GM21619 (cell line): ENCODE results near the gene MDFI.

Experiments
- ATAC-seq: cut with Tn5 transposase; IDR thresholded peaks from one replicate; pipeline ENCODE4 v1.9.1; 2021; ENCODE audit not compliant: unreplicated experiment

MDFI gene

GRCh38 chr6:41648921-41649320 lies 10.7 kb downstream of the MDFI start:
- ATAC-seq: no peak

GRCh38 chr6:41649596-41649995 lies 11.3 kb downstream of the MDFI start:
- no peak for ATAC-seq

- ATAC-seq: no peak
Observed at GRCh38 chr6:41650120-41650519, 11.9 kb downstream of the MDFI start.

DNA sequence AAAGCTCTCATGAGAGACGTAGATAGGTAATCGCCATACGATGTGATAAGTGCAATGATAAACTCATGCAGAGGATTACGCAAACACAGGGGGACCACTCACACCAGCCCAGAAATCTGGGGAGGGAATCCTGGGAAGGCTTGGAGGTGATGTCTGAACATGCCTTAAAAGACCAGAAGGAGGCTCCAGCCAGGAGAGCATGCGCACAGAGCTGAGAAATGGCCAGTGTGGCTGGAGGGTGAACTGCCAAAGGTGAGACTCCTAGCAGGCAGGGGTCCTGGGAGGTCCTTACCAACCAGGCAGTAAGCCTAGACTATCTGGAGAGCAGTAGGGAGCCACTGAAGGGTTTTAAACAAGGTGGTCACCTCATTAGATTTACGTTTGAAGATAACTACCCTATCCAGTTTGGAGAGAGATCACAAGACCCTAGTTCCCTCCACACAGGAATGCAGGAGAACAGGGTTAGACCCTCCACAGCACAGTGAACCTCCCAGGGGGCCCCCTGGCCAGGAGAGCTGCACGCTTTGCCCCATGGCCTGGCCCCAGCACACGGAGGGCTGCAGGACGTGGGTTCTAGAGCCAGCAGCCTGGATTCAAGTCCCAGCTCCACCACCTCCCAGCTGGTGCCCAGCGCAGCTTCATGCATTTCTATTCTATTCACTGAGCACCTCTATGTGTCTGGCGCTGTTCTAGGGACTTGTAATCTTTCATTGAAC lies 13.1 kb downstream of the MDFI start:
- ATAC-seq: no peak

GRCh38 chr6:41651962-41652657 lies 13.8 kb downstream of the MDFI start:
- no peak for ATAC-seq

GRCh38 chr6:41652866-41653652 lies 14.8 kb downstream of the MDFI start:
- no peak for ATAC-seq

DNA sequence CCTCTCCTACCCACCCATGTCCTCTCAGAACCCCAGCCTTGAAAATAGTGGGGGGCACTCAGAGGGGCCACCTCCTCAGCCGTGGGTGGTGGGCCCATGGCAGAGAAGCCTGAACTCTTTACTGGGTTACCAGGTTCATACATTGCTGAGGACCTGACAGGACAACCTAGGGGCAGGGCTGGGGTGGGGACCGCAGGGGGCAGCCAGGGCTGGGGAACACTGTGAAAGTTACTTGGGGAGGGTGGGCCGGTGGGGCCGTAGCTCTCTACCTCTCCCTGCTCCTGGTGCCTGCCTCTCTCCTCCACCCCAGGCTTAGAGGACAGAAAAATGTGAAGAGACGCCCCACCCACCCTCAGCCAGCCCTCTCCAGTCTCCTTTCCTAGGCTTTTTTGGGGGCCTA lies 15.4 kb downstream of the MDFI start:
- ATAC-seq: no peak

DNA sequence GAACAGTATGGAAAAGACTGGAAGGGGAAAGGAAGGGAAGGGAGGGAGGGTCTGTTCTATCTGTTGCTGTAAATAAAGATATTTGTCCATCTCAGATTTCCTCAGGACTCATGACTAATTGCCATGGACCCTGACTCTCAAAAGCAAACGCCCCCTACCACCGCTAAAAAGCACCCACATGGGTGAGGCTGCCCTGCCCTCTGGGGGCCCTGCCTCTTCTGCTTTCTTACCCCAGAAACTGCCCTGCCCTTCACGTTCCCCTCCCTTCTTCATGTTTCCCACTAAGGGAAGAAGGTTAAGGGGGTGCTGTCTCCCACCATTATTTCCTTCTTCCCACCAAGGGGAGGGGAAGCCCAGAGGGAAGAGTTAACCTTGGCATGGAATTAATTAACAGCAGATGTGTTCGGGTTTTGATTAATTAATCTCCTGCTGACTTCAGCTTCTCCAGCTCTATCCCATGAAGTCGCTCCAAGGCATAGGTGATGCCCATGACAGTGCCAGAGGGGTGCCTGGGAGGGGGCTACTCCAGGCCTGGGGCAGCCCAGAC lies 16.0 kb downstream of the MDFI start:
- ATAC-seq: no peak

DNA sequence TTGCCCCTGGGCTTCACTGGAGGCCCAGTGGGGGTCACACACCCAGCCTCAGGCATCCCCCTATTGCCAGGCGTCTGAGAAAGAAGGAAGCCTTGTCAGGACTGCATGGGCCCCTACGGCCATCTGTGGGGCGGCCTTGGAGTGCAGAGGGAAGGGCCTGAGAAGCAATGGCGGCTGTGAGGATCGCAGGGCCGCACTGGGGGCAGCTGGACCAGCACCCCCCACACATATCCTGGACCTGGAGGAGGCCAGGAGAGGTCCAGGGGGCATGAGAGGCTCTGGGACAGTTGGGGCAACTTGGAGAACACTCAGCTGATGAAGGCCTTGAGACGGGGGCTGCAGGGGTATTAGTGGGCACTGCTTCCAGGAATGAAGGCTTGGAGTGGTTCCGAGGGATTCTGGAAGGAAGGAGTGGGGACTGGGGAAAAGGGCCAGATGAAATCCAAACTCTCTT lies 16.5 kb downstream of the MDFI start:
- no peak for ATAC-seq

GRCh38 chr6:41655176-41655575 lies 16.9 kb downstream of the MDFI start:
- ATAC-seq: no peak

DNA sequence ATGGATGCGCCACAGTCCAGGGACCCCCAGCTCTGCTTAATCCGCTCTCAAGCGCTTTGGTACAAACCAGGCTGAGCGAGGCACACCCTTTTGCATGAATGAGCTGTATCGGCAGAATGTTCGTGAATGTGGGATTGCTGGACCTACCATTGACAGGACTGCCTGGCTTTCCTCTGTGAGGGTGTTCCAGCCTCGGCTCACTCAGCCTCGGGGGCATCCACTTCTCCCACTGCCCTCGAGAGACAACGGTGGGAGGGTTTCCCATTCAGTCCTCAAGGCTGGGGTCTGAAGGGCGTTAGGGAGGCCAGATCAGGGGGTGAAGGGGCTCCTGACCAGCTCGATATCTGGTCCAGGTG lies 17.4 kb downstream of the MDFI start:
- no peak for ATAC-seq

DNA sequence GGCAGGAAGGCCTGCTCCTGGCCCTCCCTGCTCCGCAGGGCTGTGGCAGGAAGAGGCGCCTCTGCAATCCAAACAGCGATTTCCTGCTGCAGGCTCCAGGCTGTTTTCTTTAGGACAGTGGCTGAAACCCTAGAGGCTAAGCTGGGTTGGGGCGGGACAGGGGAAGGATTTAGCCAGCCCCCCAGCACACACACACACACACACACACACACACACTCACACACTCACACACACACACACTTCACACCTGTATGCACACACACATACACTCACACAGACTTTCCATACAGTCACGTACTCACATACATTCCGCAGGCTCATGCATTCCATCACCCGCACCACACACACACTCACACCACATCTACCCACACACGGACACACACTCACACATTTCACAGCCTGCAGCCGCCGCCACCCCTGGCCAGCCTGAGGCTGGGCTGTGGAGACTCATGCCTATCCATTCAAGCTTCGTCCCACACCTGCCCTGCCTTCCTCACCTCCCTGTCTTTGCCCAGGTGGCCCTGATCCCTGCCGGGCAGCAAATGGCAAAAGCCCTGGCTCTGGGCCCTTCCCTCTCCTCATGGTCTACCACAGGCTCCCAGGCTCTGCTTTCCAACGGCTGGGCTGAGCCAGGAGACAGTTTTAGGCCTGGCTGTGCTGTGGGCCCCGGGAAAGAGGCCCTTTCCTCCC lies 17.9 kb downstream of the MDFI start:
- ATAC-seq: no peak

GRCh38 chr6:41657131-41658094 lies 19.1 kb downstream of the MDFI start:
- no peak for ATAC-seq

- ATAC-seq: no peak
Observed at GRCh38 chr6:41658636-41659035, 20.4 kb downstream of the MDFI start.

DNA sequence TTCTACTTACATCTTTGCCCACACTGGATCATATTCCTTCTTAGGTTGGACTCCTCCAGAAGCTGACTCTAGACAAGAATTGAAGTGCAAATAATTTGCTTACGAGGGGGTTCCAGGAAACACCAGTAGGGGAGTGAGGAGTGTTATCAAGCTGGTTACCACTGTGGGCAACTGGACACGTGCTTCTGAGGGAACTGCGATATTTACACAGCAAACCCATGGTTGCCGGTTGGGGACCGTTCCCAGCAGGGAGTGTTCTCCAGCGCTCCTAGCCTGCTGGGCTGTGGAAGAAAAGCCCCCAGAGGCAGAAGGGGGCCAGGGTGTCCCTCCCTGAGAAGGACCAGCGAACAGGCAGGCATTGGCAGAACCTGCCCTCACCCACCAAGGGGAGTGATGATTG lies 21.7 kb downstream of the MDFI start:
- no peak for ATAC-seq

DNA sequence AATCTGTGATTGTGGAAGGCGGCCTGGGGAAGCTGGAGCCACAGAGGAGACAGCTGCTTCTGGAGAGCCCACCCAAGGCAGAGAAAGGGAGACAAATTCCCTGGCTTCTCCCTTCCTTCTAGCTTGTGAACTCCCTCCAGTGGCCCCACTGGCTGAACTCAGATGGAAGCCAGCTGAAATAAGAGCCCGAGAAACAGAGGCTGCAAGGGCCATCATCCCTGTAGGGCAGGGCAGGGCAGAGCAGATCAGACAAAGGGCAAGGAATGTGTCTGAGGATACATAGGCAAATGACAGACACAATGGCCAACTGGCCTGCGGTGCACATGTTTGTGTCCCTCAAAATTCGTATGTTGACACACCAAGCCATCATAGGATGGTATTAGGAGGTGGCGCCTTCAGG lies 25.3 kb downstream of the MDFI start:
- ATAC-seq: no peak

DNA sequence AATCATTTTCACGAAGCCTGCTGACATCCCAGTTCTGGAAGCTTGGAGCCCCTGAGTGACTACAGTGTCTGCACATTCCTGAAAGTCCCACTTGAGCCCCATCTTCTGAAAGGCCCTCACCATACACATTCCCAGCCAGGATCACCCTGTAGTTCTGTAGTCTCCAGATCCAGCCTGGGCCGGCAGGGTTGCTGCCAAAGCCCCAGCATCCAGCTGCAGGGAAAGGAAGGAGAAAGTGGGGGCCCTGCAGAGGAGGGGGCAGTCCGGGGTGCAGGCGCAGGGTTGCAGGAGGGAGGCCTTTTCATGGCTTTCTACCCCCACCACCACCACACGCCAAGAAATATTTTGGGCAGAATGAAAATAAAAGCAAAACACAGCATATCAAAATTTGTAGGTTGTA lies 26.0 kb downstream of the MDFI start:
- ATAC-seq: no peak

DNA sequence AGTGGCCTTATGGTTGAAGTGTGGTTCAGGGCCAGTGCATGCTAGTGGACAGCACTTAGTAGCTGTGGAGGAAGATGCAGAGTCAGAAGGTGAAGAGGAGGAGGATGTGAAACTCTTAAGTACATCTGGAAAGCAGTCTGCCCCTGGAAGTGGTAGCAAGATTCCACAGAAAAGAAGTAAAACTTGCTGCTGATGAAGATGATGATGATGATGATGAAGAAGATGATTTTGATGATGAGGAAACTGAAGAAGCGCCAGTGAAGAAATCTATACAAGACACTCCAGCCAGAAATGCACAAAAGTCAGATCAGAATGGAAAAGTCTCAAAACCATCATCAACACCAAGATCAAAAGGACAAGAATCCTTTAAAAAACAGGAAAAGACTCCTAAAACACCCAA lies 28.9 kb downstream of the MDFI start:
- ATAC-seq: no peak

DNA sequence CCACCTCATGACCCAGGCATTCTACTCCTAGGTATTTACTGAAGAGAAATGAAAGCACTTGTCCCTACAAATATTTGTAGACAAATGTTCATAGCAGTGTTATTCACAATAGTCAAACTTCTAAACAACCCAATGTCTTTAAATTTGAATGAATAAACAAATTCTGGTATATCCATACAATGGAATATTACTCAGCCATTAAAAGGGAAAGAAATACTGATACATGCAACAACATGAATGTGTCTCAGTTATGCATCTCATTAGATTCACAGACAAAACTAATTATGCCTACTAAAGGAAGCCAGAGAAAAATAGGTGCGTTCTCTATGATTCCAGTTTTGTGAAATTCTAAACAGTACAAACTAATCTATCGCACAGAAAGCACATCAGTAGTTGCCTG lies 30.7 kb downstream of the MDFI start:
- ATAC-seq: no peak
